GM19455 (cell line): ENCODE results near the gene CWF19L1.

ENCODE experiments used
- ATAC-seq: cut with Tn5 transposase; IDR thresholded peaks from one replicate; pipeline ENCODE4 v1.9.1; 2021; ENCODE audit not compliant: unreplicated experiment

Gene CWF19L1

DNA sequence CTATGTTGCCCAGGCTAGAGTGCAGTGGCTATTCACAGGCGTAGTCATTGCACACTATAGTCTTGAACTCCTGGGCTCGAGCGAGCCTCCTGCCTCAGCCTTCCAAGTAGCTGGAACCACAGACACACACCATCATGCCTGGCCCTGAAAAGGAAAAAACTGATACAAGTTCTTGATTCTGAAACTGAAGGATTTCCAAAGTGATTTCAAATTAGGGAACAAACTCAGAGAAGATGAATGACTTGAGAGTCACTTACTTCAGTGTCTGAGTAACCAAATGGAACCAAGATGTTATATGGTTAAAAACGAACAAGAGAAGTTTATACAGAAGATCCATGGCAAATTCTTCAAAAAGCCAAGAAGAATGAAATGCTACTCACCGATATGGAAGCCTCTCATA lies 14.4 kb downstream of the CWF19L1 start:
- ATAC-seq = no peak

DNA sequence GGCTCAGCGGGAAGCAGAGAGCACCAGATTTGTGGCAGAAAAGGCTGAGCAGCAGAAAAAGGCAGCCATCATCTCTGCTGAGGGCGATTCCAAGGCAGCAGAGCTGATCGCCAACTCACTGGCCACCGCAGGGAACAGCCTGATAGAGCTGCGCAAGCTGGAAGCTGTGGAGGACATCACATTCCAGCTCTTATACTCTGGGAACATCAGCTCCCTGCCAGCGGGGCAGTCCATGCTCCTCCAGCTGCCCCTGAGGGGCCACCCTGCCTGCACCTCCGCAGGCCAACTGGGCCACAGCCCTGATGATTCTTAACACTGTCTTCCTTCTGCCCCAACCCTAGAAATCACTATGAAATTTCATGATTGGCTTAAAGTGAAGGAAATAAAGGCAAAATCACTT lies 18.6 kb downstream of the CWF19L1 start:
- no peak for ATAC-seq

DNA sequence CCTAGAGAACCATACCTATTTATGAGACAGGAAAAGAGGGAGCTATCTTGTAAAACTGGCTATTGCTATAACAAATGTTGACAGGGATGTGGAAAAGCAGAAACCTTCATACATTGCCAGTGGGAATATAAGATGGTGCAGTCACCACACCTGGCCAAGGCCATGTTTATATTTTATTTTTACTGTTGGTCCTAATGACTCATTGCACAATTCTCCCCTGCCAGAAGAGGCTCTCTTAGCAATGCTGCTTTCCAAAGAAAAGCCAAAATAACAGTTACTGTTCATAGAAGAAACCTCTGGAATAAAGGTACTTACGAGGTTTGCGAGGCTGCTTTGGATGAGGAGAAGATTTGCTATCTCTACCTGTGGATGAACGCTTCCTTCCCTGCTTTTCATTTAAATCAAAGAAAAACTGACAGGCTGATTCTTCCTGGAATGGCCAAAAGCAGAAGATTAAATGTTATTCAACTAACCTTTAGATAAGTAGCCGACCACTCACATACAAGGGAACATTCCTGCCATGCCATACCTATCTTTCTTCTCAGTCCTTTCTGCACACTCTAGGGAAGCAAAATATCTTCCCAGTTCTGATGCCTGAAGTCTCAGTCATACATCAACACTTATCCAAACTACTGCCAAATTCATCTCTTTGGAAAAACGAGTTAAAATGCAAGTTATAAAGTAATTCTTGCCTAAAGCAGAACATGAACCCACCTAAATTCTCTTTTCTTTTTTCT lies 21.8 kb downstream of the CWF19L1 start:
- no peak for ATAC-seq

DNA sequence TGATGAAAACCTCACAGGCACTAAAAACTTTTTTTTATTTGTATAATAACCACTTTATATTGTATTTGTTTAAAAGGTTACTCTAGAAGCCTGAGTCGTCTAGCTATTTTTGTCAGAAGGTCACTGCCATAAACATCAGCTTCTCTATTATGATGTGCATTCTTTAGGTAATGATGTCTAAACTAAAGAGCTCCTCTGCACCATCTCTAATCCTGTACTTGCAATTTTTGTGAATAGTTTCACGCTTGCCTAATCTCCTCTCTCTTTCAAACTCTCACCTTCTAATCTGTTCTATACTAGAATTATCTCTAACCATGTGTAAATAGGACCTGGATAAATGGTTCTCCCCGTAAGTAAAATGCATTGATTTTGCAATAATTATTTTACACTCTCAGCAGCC lies 27.6 kb downstream of the CWF19L1 start:
- no peak for ATAC-seq

DNA sequence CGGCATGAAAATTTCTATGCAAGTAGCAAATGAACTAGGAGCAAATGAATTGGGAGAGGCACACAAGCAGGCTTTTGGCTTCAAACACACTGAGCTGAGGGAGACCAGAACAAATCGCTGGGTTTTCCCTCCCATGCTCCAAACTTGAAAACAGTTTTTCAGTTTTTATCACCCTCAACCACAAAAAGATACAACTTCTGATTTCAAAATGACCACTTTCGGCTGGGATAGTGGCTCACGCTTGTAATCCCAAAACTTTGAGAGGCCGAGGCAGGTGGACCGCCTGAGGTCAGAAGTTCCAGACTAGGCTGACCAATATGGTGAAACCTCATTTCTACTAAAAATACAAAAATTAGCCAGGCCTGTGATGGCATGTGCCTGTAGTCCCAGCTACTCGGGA lies 29.0 kb downstream of the CWF19L1 start:
- ATAC-seq = no peak

DNA sequence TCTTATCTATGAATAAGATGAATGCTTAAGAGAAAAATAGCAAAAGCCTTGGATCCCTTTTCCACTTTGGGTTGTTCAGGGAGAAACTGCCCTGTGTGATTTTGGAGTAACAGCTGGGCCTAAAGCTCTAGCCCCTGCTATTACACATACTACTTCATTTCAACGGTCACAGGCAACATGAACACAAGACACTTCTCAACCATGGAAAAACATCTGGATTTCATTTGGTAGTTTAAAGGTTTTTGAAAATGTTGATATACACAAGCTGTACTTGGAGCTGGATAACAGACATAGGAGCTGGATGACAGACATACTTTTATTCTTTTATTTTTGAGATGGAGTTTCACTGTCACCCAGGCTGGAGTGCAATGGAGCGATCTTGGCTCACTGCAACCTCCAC lies 35.3 kb downstream of the CWF19L1 start:
- ATAC-seq = no peak

DNA sequence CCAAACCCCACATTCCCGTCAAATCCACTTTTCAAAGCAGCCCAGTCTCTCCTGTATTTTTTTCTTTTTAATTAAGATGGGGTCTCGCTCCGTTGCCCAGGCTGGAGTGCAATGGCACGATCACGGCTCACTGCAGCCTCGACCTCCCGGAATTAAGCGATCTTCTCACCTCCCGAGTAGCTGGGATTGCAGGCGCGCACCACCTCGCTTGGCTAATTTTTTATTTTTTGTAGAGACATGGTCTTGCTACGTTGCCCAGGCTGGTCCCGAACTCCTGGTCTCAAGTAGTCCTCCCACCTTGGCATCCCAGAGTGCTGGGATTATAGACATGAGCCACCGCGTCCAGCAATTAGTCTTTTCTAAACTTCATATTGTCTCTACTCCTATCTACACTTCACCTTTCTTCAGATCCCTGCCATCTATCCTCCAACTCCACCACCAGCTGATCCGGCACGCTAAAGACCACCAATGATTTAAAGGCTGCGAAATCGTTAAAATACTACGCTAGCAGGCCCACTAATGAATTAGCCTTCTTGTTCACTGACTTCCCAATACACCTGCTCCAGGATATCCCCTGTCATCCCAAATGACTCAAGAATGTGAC lies 37.5 kb downstream of the CWF19L1 start:
- no peak for ATAC-seq

DNA sequence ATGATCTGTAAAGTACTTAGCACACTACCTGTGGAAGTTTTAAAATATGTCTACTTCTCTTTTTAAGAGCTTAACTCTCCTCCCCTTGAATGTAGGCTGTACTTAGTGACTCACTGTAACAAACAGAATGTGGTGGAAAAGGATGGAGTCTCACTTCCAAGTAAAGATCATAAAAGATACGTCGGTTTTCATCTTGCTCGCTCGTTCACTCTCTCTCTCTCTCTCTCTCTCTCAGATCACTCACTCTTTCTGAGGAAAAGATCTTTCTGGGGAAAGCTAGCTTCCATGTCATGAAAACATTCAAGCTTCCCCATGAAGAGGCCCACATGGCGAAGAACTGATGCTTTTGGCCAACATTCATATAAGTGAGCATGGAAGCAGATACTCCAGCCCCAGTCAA lies 43.6 kb downstream of the CWF19L1 start:
- no peak for ATAC-seq

DNA sequence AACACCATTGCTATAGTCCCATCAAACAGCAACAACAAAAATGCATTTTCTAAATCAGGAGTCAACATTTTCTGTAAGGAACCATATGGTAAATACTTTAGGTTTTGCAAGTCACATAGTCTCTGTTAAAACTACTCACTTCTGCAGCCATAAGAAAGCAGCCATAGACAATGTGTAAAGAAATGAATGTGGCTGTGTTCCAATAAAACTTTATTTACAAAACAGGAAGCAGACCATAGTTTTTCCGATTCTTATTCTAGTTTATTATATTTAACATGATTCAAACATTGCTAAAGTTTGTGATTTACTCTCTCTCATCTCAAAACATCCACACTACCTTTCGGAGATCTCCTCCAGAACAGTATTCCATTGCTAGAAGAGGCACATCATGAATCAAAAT lies 44.9 kb downstream of the CWF19L1 start:
- no peak for ATAC-seq

DNA sequence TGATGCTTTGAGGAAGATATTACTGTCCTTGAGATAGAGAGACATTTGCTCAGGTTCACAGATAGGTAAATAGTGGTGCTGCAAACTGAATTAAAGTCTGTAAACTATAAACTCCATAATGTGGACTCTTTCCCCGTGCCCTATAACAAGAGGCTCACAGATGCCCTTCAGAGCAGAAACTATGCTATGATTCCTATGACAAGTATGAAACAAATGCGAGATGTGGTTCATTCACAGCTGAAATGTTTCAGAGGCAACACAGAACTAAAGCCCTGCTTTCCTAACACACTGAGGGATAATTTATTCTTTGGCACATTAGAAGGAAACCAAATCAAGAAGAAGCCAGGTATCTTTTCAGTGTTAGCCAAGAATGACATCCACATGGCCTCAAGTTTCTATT lies 51.4 kb downstream of the CWF19L1 start:
- no peak for ATAC-seq

DNA sequence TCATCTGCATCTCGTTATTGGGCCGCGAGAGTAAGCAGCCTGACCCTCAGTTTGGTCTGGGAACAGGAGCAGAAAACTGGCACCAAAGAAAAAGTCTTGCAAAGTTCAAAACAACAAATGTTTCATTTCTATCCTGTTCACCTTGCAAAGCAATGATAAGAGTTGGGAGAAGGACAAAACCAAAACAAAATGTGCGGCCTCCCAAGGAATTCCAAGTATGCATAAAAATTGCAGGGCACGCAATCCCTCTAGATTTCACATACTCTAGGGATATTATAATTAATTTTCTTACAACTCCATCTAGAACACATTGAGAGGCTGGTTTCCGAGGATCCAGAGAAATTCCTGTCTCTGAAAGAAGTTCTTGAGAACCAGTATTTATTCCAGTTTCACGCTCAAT lies 58.1 kb downstream of the CWF19L1 start:
- no peak for ATAC-seq

DNA sequence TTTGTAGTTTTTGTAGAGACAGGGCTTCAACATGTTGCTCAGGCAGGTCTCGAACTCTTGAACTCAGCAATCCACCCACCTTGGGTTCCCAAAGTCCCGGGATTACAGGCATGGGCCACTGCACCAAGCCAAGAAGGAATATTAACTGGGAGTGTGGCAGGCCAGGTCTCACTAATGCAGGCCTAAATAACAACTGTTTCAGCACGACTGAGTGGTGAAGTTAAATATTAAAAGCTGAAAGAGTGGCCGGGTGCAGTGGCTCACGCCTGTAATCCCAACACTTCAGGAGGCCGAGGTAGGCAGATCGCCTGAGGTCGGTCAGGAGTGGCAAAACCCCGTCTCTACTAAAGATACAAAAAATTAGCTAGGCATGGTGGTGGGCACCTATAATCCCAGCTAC lies 59.2 kb downstream of the CWF19L1 start:
- no peak for ATAC-seq

DNA sequence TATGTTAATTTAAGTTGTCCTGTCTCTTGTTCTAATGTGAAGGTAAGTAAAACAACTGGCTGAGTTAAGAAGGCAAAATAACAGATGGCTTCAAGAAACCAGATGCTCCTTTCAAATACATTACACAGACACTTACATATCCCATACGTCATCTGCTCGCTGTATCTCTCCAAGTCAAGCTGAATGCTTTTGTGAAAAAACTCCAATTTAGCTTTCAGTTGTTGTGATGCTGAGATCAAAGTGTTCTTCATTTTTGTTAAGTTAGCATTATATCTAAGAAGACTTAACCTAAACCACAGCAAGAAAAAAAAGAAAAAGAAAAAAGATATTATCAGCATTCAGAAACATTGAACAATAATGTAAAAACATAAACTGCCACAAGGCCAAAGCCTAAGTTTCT lies 63.1 kb downstream of the CWF19L1 start:
- ATAC-seq = no peak

DNA sequence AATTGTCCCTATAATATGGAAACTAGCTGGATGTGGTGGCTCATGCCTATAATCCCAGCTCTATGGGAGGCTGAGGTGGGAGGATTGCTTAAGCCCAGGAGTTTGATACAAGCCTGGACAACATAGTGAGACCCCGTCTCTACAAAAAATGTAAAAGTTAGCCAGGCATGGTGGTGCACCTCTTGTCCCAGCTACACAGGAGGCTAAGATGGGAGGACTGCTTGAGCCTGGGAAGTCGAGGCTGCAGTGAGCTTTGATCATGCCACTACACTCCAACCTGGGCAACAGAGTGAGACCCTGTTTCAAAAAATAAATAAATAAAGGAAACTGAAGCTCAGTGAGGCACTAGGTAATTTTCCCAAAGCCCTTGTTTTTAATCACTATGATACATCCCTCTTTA lies 65.9 kb downstream of the CWF19L1 start:
- ATAC-seq = no peak

DNA sequence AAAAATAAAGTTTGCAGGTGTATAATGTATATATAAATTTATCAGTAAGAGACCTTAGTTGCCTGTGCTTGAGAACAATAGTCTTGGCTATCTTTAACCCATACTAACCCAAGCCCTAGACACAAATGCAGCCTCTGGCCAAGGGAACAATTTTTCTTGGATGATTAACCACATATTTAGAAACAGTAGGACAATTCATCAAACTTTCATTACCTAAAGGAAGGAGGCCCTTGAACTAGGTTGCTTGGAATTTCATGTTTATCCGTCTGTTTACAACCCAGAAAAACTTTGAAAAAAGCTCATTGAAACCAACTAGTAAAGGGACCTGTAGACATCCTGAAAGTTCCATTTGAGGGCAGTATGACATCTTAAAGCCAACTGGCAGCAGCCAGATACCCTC lies 72.7 kb downstream of the CWF19L1 start:
- no peak for ATAC-seq

DNA sequence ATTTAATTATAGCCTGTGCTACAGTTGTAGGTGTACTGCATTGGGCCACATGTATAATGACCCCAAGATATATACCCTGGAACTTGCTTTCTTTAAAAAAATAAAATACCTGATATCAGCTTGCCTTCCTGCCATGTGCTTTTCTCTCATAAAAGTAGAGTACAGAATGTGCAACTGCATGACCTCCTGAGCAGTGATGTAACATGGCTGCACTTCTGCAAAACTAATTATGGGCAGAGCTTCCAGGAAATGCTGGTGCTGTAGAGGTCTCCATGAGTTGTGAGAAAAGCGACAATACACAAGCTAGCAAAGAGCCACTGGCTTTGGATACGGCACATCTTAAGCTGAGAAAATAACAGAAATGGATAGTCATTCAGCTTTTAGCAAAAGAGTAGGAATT lies 75.1 kb downstream of the CWF19L1 start:
- no peak for ATAC-seq

DNA sequence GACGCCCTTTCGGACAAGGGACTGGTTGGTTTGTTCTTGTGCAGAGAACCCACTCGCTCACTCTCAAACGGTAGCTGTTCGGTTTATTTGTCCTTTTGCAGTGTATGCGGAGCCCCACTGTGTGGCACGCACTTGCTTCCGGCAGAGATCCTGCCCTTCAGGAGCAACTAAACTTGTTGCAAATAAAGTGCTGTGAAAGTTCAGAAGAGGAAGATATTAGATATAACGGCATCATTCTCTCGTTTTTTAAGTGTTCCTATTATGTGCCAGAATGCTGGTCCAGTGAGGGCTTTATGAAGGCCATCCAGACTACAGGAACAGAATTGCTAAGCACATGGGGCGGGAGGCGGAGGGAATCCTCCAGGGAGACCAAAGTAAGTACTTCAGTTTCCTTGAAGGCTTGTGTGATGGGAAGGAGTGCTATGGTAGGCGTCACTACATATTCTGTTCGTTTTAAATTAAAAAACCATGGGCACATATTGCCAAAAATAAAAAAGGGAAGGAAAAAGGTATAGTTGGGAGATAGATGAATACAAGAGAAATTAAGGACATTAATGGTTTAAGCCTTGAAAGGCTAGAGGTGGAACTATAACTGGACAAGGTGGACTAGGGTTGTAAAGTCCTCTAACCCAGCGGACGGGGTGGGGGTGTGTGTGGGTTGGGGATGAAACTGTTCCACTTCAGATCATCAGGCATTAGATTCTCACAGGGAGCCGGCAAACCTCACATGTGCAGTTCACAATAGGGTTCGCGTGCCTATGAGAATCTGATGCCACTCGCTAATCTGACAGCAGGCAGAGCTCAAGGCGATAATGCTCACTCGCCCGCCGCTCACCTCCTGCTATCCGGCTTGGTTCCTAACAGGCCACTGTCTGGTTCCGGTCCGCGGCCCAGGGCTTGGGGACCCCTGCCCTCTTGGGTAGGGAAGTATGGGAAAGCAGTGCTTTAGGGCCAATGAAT lies 80.9 kb downstream of the CWF19L1 start:
- peak; percentile 56 for ATAC-seq

DNA sequence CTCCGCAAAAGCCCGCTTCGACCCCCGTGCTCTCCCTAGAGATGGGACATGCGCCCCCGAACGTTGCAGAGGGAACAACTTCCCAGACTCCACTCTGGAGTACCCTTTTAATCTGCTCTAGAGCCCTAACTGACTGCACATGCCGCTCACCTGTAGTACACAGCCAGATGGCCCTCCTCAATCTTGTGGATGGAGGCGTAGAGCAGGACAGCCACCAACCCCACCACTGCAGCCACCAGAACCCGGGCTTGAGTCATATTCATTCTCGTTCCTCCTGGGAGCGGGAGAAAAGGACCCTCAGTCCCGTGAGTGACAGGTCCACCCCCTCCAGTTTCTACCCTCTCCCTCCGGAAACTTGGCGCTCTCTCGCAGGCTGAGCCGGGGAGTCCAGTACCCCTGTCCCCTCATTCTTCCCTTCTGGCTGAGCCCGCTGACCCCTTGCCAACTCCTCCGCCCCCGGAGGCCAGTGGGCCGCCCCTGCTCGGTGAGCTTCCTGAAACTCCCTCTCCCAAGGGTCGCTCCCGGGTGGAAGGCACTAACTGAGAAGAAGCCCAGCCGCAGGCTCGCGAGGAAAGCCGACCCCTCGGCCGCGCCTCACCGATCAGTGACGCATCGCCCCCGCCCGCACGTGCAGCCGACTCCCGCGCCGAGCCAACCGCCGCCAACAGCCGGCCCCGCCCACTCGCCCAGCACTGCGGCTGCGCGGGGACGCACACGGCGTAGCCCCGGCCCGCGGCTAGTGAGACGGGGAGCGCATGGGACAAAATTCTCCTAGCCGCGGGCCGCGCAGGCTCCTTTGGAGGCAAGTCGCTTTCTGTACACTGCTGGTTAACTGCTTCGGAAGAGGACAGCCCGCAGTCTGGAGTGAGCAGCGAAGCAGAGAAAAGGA lies 81.8 kb downstream of the CWF19L1 start, which contains the start of gene ERLIN1:
TSS of gene ERLIN1 (minus strand) at position 666 of the 889 bp plus-strand sequence. CDS start at position 263, 403 bp downstream.
- ATAC-seq = peak; percentile 86

DNA sequence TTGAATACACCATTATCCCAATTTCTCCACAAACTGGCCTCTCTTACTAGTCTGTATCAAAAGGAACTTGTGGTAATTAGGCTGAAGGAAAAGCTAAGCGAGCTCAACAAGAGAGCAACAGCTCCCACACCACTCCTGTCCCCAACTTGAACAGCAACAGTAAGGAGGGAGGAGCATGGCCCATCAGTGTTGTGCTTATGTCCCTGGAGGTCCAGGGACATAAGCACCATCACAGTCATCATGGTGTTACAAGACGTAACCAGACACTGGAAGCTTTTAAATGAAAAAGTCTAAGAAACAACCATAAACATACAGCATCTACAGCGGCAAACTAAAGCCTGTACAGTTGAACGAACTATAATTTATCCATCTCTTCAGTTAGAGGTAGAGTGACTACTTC lies 82.6 kb downstream of the CWF19L1 start:
- ATAC-seq = no peak

DNA sequence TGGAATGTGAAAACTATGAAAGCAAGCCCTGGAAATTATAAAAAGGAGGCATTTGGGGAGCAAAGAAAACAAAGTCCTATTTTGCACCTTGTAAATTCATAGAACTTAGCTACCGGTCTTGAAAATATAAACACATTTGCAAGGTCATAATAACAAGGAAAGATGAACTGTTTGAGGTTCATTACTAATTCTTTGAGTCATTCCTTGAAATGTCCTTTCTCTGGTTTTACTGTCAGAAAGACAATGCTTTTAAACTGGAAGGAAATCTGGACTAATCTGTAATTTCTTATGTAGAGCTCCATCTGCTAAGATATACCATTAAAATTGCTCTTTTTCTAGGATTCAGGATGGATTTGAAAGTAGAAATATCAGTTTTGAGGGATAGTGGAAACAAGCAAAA lies 83.0 kb downstream of the CWF19L1 start:
- no peak for ATAC-seq

DNA sequence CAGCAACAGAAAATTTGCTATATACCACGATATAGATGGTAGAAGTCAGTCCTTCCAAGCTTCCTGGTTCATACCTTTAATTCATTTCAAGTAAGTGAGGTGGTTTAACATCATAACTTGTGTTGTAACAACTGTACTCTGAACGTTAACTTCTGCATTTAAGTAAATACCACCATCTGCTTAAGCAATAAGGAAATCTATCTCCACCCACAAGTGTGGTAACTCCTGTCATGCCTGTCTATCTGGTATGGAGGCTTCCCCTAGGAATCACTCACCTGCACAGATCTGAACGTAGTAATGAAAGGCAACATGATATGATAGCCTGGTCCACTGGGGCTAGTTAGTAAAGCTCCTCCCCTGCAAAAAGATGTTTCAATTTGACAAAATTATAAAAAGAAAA lies 84.0 kb downstream of the CWF19L1 start:
- ATAC-seq = no peak
